Thoracic aorta (tissue), 2 donors: ENCODE data around the gene DEXI. TPM values are rescaled to one million over a fixed set of nuclear protein-coding genes. Genes with fewer than 3 reads are reported as not detected.

Source experiments
- ATAC-seq: fragments of 150-250 bp; one replicate; pipeline ENCODE4 v1.8.0; 2017; ENCODE audit warnings: low read depth; ENCODE audit not compliant: insufficient number of reproducible peaks, low FRiP score
- DNase-seq: peaks from one replicate; pipeline ENCODE4 v3.0.0-alpha.2; 2020; ENCODE audit warnings: low spot score
- H3K27ac ChIP-seq, 2 donors: fragments of 200-600 bp; sonication (generic); 1 replicate in 1 of 2; 2 replicates in 1 of 2; pipeline ENCODE4 v1.5.1; 2016; ENCODE audit warnings: mild to moderate bottlenecking in 2 of 2, moderate library complexity in 2 of 2
- H3K27me3 ChIP-seq: fragments of 200-600 bp; sonication (generic); replicated peaks from 2 replicates; pipeline ENCODE4 v1.6.0; 2016; ENCODE audit warnings: mild to moderate bottlenecking; ENCODE audit not compliant: insufficient read depth
- H3K36me3 ChIP-seq: fragments of 200-600 bp; sonication (generic); one replicate; pipeline ENCODE4 v1.5.1; 2016
- H3K4me1 ChIP-seq, 2 donors: fragments of 200-600 bp; sonication (generic); 1 replicate in 1 of 2; 2 replicates in 1 of 2; pipeline versions ENCODE4 v1.5.1 to v1.6.0; 2016; ENCODE audit warnings: low read depth in 2 of 2, mild to moderate bottlenecking in 1 of 2; ENCODE audit not compliant: control insufficient read depth in 1 of 2
- H3K4me3 ChIP-seq: fragments of 200-600 bp; sonication (generic); 2 replicates; pipeline ENCODE4 v1.5.1; 2016; ENCODE audit warnings: mild to moderate bottlenecking
- H3K9me3 ChIP-seq: fragments of 200-600 bp; sonication (generic); 2 replicates; pipeline ENCODE4 v1.5.1; 2016
- CTCF ChIP-seq: fragments of 200-600 bp; sonication (generic); IDR thresholded peaks from one replicate; pipeline ENCODE4 v1.5.1; 2019; ENCODE audit warnings: antibody characterized with exemption
- total RNA-seq, 2 donors: library from RNA; depleted of rRNA; stranded (reverse); fragments of >200 nt; gene quantifications; one replicate each; pipeline versions ENCODE4 v1.1.0 to v1.2.3, GENCODE V29; 2016

DEXI gene
- total RNA-seq, 2 donors from 2014 or later = 120 to 157 TPM

GRCh38 chr16:10951026-10951425 is 8.8 kb upstream of the DEXI start:
- DNase-seq = no peak
- Histone ChIP-seq H3K9me3 (no peaks in the 10 kb centered on the region), H3K4me1 (peaks cover 9 to 25% of the 10 kb centered on the region in 2 donors), H3K36me3 (no peaks in the 10 kb centered on the region), H3K27ac (no peak overlapping the region), H3K4me3 (no peak overlapping the region), H3K27me3 (no peaks in the 10 kb centered on the region)
- no peak for ATAC-seq
- TF ChIP-seq CTCF = no peak

GRCh38 chr16:10950393-10950792 is 8.1 kb upstream of the DEXI start:
- no peak overlapping the region for H3K27ac ChIP-seq
- ATAC-seq (no peak), DNase-seq (no peak)
- no peaks in the 10 kb centered on the region for H3K9me3 ChIP-seq
- no peaks in the 10 kb centered on the region for H3K27me3 ChIP-seq
- peaks cover 15 to 32% of the 10 kb centered on the region in 2 donors for H3K4me1 ChIP-seq
- no peak for TF ChIP-seq CTCF
- no peak overlapping the region for H3K4me3 ChIP-seq
- H3K36me3 ChIP-seq = no peaks in the 10 kb centered on the region

- H3K27ac ChIP-seq = no peak overlapping the region
- no peaks in the 10 kb centered on the region for H3K9me3 ChIP-seq
- DNase-seq = no peak
- no peaks in the 10 kb centered on the region for H3K36me3 ChIP-seq
- peaks cover 20 to 37% of the 10 kb centered on the region in 2 donors for H3K4me1 ChIP-seq
- TF ChIP-seq CTCF = peak; percentile 38
- ATAC-seq = no peak
- no peak overlapping the region for H3K4me3 ChIP-seq
- no peaks in the 10 kb centered on the region for H3K27me3 ChIP-seq
Measured at GRCh38 chr16:10949424-10949970, 7.2 kb upstream of the DEXI start.

GRCh38 chr16:10947211-10947787 is 5.0 kb upstream of the DEXI start:
- no peak for DNase-seq
- Histone ChIP-seq H3K36me3 (no peaks in the 10 kb centered on the region), H3K9me3 (no peaks in the 10 kb centered on the region), H3K27me3 (no peaks in the 10 kb centered on the region), H3K4me3 (no peak overlapping the region), H3K4me1 (peaks cover 28 to 53% of the 10 kb centered on the region in 2 donors), H3K27ac (no peak overlapping the region)
- TF ChIP-seq CTCF = no peak
- ATAC-seq = no peak

GRCh38 chr16:10946308-10946707 is 4.0 kb upstream of the DEXI start:
- Histone ChIP-seq H3K9me3 (no peaks in the 10 kb centered on the region), H3K27ac (no peak overlapping the region), H3K4me1 (peaks cover 28 to 53% of the 10 kb centered on the region in 2 donors), H3K27me3 (no peaks in the 10 kb centered on the region), H3K36me3 (no peaks in the 10 kb centered on the region), H3K4me3 (peak overlapping the region; percentile 98)
- DNase-seq (no peak), ATAC-seq (no peak)
- no peak for TF ChIP-seq CTCF
